Measurements from ENCODE around the gene KCNIP1.

KCNIP1 gene

DNA sequence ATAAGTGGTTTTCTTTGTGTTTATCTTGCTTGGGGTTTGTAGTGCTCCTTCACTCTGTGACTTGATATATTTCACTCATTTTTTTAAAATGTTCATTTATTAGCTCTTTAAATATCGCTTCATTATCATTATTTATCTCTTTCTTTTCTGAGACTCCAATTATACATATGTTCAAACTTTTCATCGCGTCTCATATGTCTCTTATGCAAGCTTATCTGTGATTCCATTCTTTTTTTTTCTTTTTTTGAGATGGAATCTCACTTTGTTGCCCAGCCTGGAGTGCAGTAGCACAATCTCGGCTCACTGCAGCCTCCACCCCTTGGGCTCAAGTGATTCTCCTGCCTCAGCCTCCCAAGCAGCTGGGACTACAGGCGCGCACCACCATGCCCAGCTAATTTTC is 205.8 kb downstream of the KCNIP1 start:
- DNase-seq (ENCODE audit: low read depth): no peak
- H3K4me3 ChIP-seq (ENCODE audit: low read depth, low read length): no peak overlapping the region
- TF ChIP-seq POLR2A (IDR thresholded peaks at IDR 0.05; ENCODE audit: extremely low read depth, insufficient read length) (no peak), MYC (IDR thresholded peaks at IDR 0.05; ENCODE audit: low read depth, low read length) (no peak)
- TF ChIP-seq, protein P1, sequence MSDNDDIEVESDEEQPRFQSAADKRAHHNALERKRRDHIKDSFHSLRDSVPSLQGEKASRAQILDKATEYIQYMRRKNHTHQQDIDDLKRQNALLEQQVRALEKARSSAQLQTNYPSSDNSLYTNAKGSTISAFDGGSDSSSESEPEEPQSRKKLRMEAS (IDR thresholded peaks at IDR 0.05; ENCODE audit: low read depth, low read length): no peak
- TF ChIP-seq, protein P2, sequence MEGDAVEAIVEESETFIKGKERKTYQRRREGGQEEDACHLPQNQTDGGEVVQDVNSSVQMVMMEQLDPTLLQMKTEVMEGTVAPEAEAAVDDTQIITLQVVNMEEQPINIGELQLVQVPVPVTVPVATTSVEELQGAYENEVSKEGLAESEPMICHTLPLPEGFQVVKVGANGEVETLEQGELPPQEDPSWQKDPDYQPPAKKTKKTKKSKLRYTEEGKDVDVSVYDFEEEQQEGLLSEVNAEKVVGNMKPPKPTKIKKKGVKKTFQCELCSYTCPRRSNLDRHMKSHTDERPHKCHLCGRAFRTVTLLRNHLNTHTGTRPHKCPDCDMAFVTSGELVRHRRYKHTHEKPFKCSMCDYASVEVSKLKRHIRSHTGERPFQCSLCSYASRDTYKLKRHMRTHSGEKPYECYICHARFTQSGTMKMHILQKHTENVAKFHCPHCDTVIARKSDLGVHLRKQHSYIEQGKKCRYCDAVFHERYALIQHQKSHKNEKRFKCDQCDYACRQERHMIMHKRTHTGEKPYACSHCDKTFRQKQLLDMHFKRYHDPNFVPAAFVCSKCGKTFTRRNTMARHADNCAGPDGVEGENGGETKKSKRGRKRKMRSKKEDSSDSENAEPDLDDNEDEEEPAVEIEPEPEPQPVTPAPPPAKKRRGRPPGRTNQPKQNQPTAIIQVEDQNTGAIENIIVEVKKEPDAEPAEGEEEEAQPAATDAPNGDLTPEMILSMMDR (IDR thresholded peaks at IDR 0.05; ENCODE audit: low read depth, low read length): no peak

DNA sequence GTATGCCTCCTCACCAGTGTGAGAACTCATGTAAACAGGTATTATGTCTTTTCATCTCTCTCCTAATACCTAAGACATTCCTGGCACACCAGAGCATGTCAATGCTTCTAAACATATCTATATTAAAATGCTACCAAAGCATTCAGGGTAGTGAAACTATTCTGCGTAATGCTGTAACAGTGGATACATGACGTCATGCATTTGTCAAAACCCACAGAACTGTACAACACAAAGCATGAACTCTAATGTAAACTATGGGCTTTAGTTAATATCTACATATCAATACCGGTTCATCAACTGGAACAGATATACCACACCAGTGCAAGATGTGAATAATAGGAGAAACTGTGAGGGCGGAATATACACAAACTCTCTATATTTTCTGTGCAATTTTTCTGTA is 207.5 kb downstream of the KCNIP1 start:
- no peak overlapping the region for H3K4me3 ChIP-seq (ENCODE audit: low read depth, low read length)
- TF ChIP-seq MYC (IDR thresholded peaks at IDR 0.05; ENCODE audit: low read depth, low read length) (no peak), POLR2A (IDR thresholded peaks at IDR 0.05; ENCODE audit: extremely low read depth, insufficient read length) (no peak)
- TF ChIP-seq, protein P2 (IDR thresholded peaks at IDR 0.05; ENCODE audit: low read depth, low read length): no peak
- TF ChIP-seq, protein P1 (IDR thresholded peaks at IDR 0.05; ENCODE audit: low read depth, low read length): no peak
- no peak for DNase-seq (ENCODE audit: low read depth)

DNA sequence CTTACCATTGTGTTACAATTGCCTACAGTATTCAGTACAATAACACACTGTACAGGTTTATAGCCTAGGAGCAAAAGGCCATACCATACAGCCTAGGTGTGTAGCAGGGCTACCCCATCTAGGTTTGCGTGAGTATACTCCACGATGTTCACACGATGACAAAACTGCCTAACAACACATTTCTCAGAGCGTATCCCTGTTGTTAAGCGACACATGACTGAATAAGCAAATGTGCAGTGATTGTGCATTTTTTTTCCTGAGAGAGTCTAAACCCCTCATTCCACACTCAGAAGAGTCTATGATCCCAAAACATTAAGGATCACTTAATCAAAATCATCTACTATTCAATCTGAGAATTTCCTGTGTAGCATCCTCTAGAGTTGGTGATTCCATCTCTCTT is 211.3 kb downstream of the KCNIP1 start:
- no peak overlapping the region for H3K4me3 ChIP-seq (ENCODE audit: low read depth, low read length)
- no peak for DNase-seq (ENCODE audit: low read depth)
- TF ChIP-seq, protein P2 (IDR thresholded peaks at IDR 0.05; ENCODE audit: low read depth, low read length): no peak
- TF ChIP-seq MYC (IDR thresholded peaks at IDR 0.05; ENCODE audit: low read depth, low read length) (no peak), POLR2A (IDR thresholded peaks at IDR 0.05; ENCODE audit: extremely low read depth, insufficient read length) (no peak)
- TF ChIP-seq, protein P1 (IDR thresholded peaks at IDR 0.05; ENCODE audit: low read depth, low read length): no peak

DNA sequence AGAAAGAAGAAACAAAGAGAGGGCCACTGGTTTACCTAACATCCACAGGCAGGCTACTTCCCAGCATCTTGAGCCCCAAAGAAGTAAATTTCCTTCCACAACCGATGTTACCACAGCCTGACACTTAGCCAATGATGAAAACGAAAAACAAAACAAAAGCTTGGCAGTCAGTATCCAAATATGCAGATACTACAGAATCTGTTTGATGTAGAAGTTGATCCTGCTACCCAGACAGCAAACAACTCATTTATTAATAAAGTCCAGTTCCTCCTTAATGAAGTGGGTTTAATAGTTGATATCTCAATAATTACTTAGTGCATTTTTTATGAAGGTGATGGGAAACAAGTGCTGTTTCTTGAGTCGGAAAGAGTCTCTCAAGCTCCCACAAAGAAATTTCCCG is 212.6 kb downstream of the KCNIP1 start:
- no peak for TF ChIP-seq POLR2A (IDR thresholded peaks at IDR 0.05; ENCODE audit: extremely low read depth, insufficient read length)
- no peak for TF ChIP-seq MYC (IDR thresholded peaks at IDR 0.05; ENCODE audit: low read depth, low read length)
- TF ChIP-seq, protein P1 (IDR thresholded peaks at IDR 0.05; ENCODE audit: low read depth, low read length): no peak
- TF ChIP-seq, protein P2 (IDR thresholded peaks at IDR 0.05; ENCODE audit: low read depth, low read length): no peak
- H3K4me3 ChIP-seq (ENCODE audit: low read depth, low read length): no peak overlapping the region
- no peak for DNase-seq (ENCODE audit: low read depth)

DNA sequence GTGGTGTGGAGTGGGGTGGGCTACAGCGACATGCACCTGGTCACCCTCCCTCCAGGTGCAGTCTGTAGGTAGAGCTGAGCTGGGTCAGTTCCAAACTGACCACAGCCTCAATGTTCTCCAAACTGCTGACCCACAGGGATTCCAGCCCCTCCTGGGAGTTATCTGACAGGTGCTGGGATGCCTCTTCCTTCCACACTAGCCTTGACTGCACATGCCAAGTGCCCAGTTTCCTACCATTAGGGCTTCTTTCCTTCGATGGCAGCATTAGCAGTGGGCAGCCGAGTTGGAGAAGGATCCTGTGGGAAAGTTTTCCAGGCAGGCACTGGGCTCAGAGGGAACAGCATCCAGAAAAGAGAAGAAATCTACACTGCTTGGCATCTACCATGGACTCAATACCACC is 215.7 kb downstream of the KCNIP1 start:
- H3K4me3 ChIP-seq (ENCODE audit: low read depth, low read length): no peak overlapping the region
- TF ChIP-seq MYC (IDR thresholded peaks at IDR 0.05; ENCODE audit: low read depth, low read length) (no peak), POLR2A (IDR thresholded peaks at IDR 0.05; ENCODE audit: extremely low read depth, insufficient read length) (no peak)
- TF ChIP-seq, protein P1 (IDR thresholded peaks at IDR 0.05; ENCODE audit: low read depth, low read length): no peak
- TF ChIP-seq, protein P2 (IDR thresholded peaks at IDR 0.05; ENCODE audit: low read depth, low read length): no peak
- DNase-seq (ENCODE audit: low read depth): no peak

DNA sequence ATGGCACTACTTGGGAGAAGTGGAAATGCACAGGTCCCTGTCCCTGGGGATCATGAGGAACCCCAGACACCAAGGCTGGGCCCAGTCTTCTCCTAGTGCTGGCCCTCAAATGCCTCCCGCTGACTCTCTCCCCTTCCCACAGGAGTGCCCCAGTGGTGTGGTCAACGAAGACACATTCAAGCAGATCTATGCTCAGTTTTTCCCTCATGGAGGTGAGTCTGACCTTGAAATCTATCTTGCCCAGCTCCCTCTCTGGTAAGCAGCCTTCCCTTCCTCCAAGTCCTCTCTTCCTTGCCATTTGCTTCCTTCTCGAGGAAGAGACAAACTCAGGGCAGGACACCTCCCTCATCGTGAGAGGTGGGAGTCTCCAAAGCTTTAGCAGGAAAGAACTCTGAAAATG is 216.4 kb downstream of the KCNIP1 start:
- TF ChIP-seq MYC (IDR thresholded peaks at IDR 0.05; ENCODE audit: low read depth, low read length) (no peak), POLR2A (IDR thresholded peaks at IDR 0.05; ENCODE audit: extremely low read depth, insufficient read length) (no peak)
- TF ChIP-seq, protein P1 (IDR thresholded peaks at IDR 0.05; ENCODE audit: low read depth, low read length): no peak
- TF ChIP-seq, protein P2 (IDR thresholded peaks at IDR 0.05; ENCODE audit: low read depth, low read length): no peak

More for the DNA sequence above, 216.4 kb downstream of the KCNIP1 start:
- no peak overlapping the region for H3K4me3 ChIP-seq (ENCODE audit: low read depth, low read length)
- DNase-seq (ENCODE audit: low read depth): no peak

All from NB4 (cell line).